ENCODE results near the gene MAP7D1. TPM values are rescaled to one million over a fixed set of nuclear protein-coding genes. Genes with fewer than 3 reads are reported as not detected.

Gene MAP7D1
- total RNA-seq, 1 donor = 114 TPM

DNA sequence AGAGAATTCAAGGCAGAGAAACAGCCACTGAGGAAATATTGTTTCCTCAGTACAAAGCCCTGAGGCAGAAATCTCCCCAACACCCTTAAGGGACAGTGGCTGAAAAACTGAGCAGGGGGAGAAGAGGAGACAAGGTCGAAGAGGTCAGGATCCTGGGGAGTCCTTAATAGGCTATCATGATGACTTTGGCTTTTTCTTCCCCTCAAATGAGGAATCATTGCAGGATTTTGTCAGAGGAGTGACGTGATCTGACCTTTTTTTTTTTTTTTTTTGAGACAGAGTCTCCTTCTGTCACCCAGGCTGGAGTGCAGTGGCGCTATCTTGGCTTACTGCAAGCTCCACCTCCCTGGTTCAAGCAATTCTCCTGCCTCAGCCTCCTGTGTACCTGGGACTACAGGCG lies 10.2 kb downstream of the MAP7D1 start:
- TF ChIP-seq CTCF (IDR thresholded peaks at IDR 0.05; ENCODE audit: insufficient read depth, low read length) = no peak
- H3K4me3 ChIP-seq (ENCODE audit: low read depth, low read length) = no peak overlapping the region
- DNase-seq (ENCODE audit: low read depth) = no peak

- peak; percentile 56 for DNase-seq (ENCODE audit: low read depth)
- no peak overlapping the region for H3K4me3 ChIP-seq (ENCODE audit: low read depth, low read length)
- TF ChIP-seq CTCF (IDR thresholded peaks at IDR 0.05; ENCODE audit: insufficient read depth, low read length) = no peak
These were observed 11.3 kb downstream of the MAP7D1 start for GRCh38 chr1:36166938-36167905.

- no peak for TF ChIP-seq CTCF (IDR thresholded peaks at IDR 0.05; ENCODE audit: insufficient read depth, low read length)
- peak; percentile 39 for DNase-seq (ENCODE audit: low read depth)
- H3K4me3 ChIP-seq (ENCODE audit: low read depth, low read length) = no peak overlapping the region
These were observed 12.6 kb downstream of the MAP7D1 start for GRCh38 chr1:36168514-36168913.

GRCh38 chr1:36170643-36171412 lies 14.9 kb downstream of the MAP7D1 start:
- no peak for TF ChIP-seq CTCF (IDR thresholded peaks at IDR 0.05; ENCODE audit: insufficient read depth, low read length)

GRCh38 chr1:36172017-36172747 lies 16.2 kb downstream of the MAP7D1 start:
- no peak overlapping the region for H3K4me3 ChIP-seq (ENCODE audit: low read depth, low read length)
- TF ChIP-seq CTCF (IDR thresholded peaks at IDR 0.05; ENCODE audit: insufficient read depth, low read length) = no peak
- DNase-seq (ENCODE audit: low read depth) = no peak

More at GRCh38 chr1:36170643-36171412, 14.9 kb downstream of the MAP7D1 start:
- H3K4me3 ChIP-seq (ENCODE audit: low read depth, low read length) = no peak overlapping the region
- no peak for DNase-seq (ENCODE audit: low read depth)

- no peak overlapping the region for H3K4me3 ChIP-seq (ENCODE audit: low read depth, low read length)
- no peak for TF ChIP-seq CTCF (IDR thresholded peaks at IDR 0.05; ENCODE audit: insufficient read depth, low read length)
- peak; percentile 74 for DNase-seq (ENCODE audit: low read depth)
These were observed 17.0 kb downstream of the MAP7D1 start for GRCh38 chr1:36172983-36173382.

Measured in fibroblast of the aortic adventitia (primary cell).